ENCODE results near the gene GDAP1L1.

The GDAP1L1 gene

DNA sequence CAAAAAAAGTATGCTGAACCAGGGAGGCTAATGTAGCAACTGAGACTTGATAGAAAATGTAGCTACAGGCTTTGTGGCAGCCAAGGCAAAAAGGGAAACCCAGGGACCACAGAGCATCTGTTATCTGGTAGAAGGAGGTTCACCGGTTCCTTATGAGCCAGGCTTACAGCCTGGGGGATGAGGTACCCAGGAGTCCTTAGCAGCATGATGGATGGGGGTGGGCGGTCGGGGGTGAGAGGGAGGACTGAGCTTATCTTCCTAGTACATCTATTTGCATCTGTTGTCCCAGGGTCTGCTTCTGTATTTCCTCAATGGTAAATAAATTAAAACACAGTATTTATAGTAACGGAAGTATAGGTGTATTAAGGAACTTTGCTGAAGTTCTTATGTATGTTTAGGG lies 1.1 kb upstream of the GDAP1L1 start:
- no peak for DNase-seq (ENCODE audit: low read depth, low spot score)
- ChIA-PET CTCF (interaction anchor here (1.8 kb wide), 1 partner anchor 28 kb away, joined by 4 read pairs; no protein-coding TSS in a partner anchor), POLR2A (no interaction called here)
- no peak overlapping the region for H3K4me3 ChIP-seq (ENCODE audit: low read depth, low read length)
- TF ChIP-seq, protein P1, sequence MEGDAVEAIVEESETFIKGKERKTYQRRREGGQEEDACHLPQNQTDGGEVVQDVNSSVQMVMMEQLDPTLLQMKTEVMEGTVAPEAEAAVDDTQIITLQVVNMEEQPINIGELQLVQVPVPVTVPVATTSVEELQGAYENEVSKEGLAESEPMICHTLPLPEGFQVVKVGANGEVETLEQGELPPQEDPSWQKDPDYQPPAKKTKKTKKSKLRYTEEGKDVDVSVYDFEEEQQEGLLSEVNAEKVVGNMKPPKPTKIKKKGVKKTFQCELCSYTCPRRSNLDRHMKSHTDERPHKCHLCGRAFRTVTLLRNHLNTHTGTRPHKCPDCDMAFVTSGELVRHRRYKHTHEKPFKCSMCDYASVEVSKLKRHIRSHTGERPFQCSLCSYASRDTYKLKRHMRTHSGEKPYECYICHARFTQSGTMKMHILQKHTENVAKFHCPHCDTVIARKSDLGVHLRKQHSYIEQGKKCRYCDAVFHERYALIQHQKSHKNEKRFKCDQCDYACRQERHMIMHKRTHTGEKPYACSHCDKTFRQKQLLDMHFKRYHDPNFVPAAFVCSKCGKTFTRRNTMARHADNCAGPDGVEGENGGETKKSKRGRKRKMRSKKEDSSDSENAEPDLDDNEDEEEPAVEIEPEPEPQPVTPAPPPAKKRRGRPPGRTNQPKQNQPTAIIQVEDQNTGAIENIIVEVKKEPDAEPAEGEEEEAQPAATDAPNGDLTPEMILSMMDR (IDR thresholded peaks at IDR 0.05; ENCODE audit: insufficient read depth, low read length, missing control alignments), result no peak

DNA sequence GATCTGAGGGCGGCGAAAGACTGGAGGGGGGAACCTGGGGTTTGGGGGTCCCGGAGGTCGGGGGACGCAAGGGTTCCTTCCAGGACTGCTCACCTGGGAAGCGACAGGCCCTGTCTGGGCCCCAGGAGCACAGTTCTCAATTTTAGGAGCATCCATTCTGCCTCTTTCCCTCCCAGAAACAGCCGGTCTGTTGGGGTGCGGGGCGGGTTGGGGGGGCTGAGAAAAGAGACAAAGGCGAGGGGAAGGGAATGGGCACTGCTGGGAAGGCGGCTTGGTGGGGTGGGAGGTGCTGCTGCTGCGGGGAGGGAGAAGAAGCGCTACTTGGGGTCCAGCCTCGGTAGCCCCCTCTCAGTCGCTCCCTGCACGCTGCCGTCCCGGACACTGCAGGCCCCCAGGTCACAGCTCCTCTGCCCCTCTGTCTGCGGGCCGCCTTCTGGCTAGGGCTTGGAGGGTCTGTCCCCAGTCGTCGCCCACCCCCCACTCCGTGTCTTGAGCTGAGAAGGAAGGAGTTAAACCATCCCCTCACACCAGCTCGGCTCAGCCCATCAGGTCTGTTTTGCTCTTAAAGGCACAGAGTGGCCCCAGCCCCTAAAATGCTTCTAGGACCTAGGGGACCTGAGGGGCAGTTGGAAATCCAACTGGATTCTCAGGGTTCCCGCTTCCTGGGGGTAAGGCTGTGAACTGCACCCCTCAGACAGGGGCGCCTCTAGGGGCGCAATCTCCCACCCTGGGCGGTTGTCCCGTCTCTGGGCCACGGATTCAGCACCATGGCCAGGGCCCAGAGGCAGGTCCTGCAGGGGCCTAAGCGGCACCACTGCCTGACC lies 690 bp downstream of the GDAP1L1 start:
- TF ChIP-seq, protein P1 (IDR thresholded peaks at IDR 0.05; ENCODE audit: insufficient read depth, low read length, missing control alignments), result peak; percentile 54
- no peak for DNase-seq (ENCODE audit: low read depth, low spot score)
- POLR2A ChIA-PET, result no interaction called here
- H3K4me3 ChIP-seq (ENCODE audit: low read depth, low read length), result no peak overlapping the region
- CTCF ChIA-PET, result interaction anchor here (1.0 to 1.2 kb wide), 2 partner anchors 63 kb away, joined by 4 read pairs; partner anchors contain the start of gene FITM2

DNA sequence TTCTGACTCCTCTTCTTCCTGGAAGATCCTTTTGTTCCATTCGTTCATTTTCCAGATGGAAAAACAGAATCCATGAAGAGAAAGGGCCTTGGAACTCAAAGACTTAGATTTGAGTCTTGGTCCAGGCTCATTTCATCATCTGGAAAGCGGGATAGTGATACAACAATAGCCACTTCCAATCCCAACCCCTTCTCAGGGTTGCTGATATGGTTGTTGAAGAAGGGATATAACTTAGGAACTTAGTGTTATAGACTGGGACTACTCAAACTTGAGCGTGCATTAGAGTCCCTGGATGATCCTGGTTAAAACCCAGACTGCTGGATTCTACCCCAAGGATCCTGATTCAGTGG lies 1.3 kb downstream of the GDAP1L1 start:
- ChIA-PET CTCF (interaction anchor here (1.0 kb wide), 1 partner anchor 62 kb away, joined by 4 read pairs; the partner anchor contains the start of gene FITM2), POLR2A (no interaction called here)
- H3K4me3 ChIP-seq (ENCODE audit: low read depth, low read length), result no peak overlapping the region
- TF ChIP-seq, protein P1 (IDR thresholded peaks at IDR 0.05; ENCODE audit: insufficient read depth, low read length, missing control alignments), result no peak
- no peak for DNase-seq (ENCODE audit: low read depth, low spot score)

DNA sequence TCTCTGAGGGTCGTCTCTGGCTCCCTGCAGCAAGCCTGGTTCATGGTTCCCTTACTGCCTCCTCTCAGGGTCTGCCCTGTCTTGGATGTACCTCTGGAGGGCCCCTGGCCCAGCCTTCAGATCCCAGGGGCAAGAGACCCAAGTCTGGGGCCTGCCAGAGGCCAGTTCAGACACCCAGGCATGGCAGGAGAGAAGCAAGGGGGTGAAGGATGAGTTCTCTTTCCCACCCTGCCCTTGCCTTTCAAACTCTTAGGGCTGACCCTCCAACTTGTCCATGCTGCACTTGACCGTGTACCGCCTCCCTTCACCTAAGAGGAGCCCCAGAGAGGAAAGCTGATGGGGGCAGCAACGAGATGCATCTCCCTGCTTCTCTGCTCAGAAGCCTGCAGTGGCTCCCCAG lies 4.2 kb downstream of the GDAP1L1 start:
- TF ChIP-seq, protein P1 (IDR thresholded peaks at IDR 0.05; ENCODE audit: insufficient read depth, low read length, missing control alignments), result no peak
- POLR2A ChIA-PET, result no interaction called here
- DNase-seq (ENCODE audit: low read depth, low spot score), result no peak
- CTCF ChIA-PET, result interaction anchor here (1.6 to 2.1 kb wide), 2 partner anchors 34 to 60 kb away, joined by 3 to 6 read pairs; partner anchors contain the start of gene FITM2
- H3K4me3 ChIP-seq (ENCODE audit: low read depth, low read length), result no peak overlapping the region

DNA sequence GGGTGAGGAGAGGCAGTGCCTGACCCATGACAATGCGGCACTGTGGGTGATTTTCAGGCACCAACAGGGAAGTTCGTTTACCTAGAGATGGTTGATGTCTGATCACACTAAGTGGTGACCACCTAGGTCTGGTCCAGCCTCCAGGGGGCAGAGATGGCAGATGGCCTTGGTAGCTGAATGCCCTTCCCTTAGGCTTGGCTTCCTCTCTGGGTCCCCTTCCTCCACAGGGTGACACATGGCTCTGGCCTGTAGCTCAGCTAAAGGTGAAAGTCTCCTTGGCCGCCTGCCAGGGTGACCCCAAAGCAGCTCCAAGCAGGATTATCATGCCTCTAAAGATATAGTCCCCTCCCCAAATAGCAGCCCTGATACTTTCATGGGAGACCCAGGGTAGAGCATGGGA lies 6.4 kb downstream of the GDAP1L1 start:
- no peak for DNase-seq (ENCODE audit: low read depth, low spot score)
- ChIA-PET POLR2A (no interaction called here), CTCF (interaction anchor here (0.9 to 2.1 kb wide), 4 partner anchors 11 to 216 kb away, joined by 3 to 5 read pairs (median 4); no protein-coding TSS in a partner anchor)
- H3K4me3 ChIP-seq (ENCODE audit: low read depth, low read length), result no peak overlapping the region
- TF ChIP-seq, protein P1 (IDR thresholded peaks at IDR 0.05; ENCODE audit: insufficient read depth, low read length, missing control alignments), result no peak

DNA sequence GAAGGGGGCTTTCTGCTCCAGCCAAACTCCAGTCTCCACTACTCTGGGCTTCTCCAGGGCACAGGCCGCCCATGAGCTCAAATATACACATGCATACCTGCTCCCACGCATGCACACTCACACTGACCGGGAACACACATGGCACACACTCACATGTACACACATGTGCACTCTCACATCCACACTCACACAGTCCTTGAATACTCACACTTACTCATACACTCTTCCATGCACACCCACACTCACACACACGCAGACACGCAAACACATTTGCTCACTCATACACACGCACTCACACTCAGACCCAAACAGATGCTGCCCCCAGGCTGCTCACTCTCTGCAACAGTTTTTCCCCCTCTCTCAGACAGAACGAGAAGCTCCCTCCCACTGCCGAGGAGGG lies 7.0 kb downstream of the GDAP1L1 start:
- H3K4me3 ChIP-seq (ENCODE audit: low read depth, low read length), result no peak overlapping the region
- DNase-seq (ENCODE audit: low read depth, low spot score), result no peak
- TF ChIP-seq, protein P1 (IDR thresholded peaks at IDR 0.05; ENCODE audit: insufficient read depth, low read length, missing control alignments), result no peak
- ChIA-PET POLR2A (no interaction called here), CTCF (interaction anchor here (0.9 to 2.1 kb wide), 5 partner anchors 11 to 216 kb away, joined by 3 to 5 read pairs (median 4); no protein-coding TSS in a partner anchor)

All from AG04449 (cell line).